Measurements from ENCODE around the gene DSCAML1.

Gene DSCAML1

DNA sequence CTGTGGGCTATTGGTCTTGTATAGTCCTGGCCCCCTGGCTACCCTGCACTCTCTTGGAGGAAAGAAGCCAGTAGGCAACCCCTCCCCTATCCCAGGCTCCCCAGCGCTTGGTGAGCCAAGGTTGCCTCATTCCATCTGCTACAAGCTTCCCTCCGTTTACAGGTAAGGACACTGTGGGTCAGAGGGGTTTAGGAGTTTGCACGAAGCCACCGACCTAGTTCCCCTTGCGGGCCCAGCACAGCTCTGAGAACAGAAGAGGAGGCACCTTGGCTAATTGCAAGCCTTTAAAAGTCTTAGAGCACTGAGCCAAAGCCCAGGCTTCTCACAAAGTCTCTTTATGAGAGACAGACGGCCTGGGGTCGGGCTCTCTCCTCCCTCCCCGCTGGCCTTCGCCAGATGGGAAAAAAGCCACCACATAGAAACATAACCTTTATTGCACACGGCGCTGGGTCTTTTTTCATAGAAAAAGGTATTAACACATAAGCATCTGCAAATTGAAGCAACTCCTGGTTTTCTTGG lies 369.6 kb downstream of the DSCAML1 start:
- no peak for DNase-seq
- Histone ChIP-seq H3K79me1 (ENCODE audit: low read length) (no peaks in the 10 kb centered on the region), H2AFZ (ENCODE audit: insufficient read depth, low read length, poor library complexity) (no peak overlapping the region), H3K79me2 (ENCODE audit: control insufficient read depth, insufficient read depth, low read length, poor library complexity) (no peaks in the 10 kb centered on the region), H3K4me3 (ENCODE audit: low read depth, low read length) (no peak overlapping the region), H2AK5ac (ENCODE audit: low read length) (no peak overlapping the region), H3K9me3 (ENCODE audit: insufficient read depth, low read depth, low read length) (no peaks in the 10 kb centered on the region), H3K9ac (ENCODE audit: low read length) (no peak overlapping the region), H3K18ac (ENCODE audit: low read length) (no peak overlapping the region), H4K91ac (ENCODE audit: low read depth, low read length) (no peak overlapping the region), H2BK5ac (ENCODE audit: low read depth, low read length, poor library complexity) (no peak overlapping the region), H3K36me3 (ENCODE audit: control insufficient read depth in 1 of 2, insufficient read depth in 2 of 2, low read length in 2 of 2) (no peaks in the 10 kb centered on the region), H3K4me2 (ENCODE audit: low read length) (no peak overlapping the region), H4K12ac (ENCODE audit: low read depth, low read length) (no peak overlapping the region), H3K14ac (ENCODE audit: low read length) (no peak overlapping the region), H4K8ac (ENCODE audit: low read depth, low read length) (no peak overlapping the region), H3K4me1 (ENCODE audit: control insufficient read depth in 1 of 2, insufficient read depth in 2 of 2, low read length in 2 of 2) (no peaks in the 10 kb centered on the region), H3K27me3 (ENCODE audit: insufficient read depth, low read length) (no peaks in the 10 kb centered on the region), H2BK120ac (ENCODE audit: insufficient read depth, low read length, poor library complexity) (no peak overlapping the region), H3K4ac (ENCODE audit: low read depth, low read length) (no peak overlapping the region), H3K27ac (ENCODE audit: low read depth, low read length) (no peak overlapping the region), H2BK12ac (ENCODE audit: low read length) (no peak overlapping the region), H3K23ac (ENCODE audit: low read length) (no peak overlapping the region)
- no CpG with 5 or more reads among the region's 11 CpGs for WGBS (ENCODE audit: extremely low coverage, insufficient coverage, insufficient read length)

- Histone ChIP-seq H2BK12ac (ENCODE audit: low read length) (no peak overlapping the region), H3K4ac (ENCODE audit: low read depth, low read length) (no peak overlapping the region), H3K4me1 (ENCODE audit: control insufficient read depth in 1 of 2, insufficient read depth in 2 of 2, low read length in 2 of 2) (no peaks in the 10 kb centered on the region), H2AFZ (ENCODE audit: insufficient read depth, low read length, poor library complexity) (no peak overlapping the region), H3K9me3 (ENCODE audit: insufficient read depth, low read depth, low read length) (no peaks in the 10 kb centered on the region), H4K12ac (ENCODE audit: low read depth, low read length) (no peak overlapping the region), H2AK5ac (ENCODE audit: low read length) (no peak overlapping the region), H3K4me2 (ENCODE audit: low read length) (no peak overlapping the region), H3K23ac (ENCODE audit: low read length) (no peak overlapping the region), H3K36me3 (ENCODE audit: control insufficient read depth in 1 of 2, insufficient read depth in 2 of 2, low read length in 2 of 2) (no peaks in the 10 kb centered on the region), H3K14ac (ENCODE audit: low read length) (no peak overlapping the region), H3K4me3 (ENCODE audit: low read depth, low read length) (no peak overlapping the region), H3K18ac (ENCODE audit: low read length) (no peak overlapping the region), H3K27ac (ENCODE audit: low read depth, low read length) (no peak overlapping the region), H2BK5ac (ENCODE audit: low read depth, low read length, poor library complexity) (no peak overlapping the region), H3K27me3 (ENCODE audit: insufficient read depth, low read length) (no peaks in the 10 kb centered on the region), H3K9ac (ENCODE audit: low read length) (no peak overlapping the region), H4K91ac (ENCODE audit: low read depth, low read length) (no peak overlapping the region), H3K79me1 (ENCODE audit: low read length) (no peaks in the 10 kb centered on the region), H2BK120ac (ENCODE audit: insufficient read depth, low read length, poor library complexity) (no peak overlapping the region), H3K79me2 (ENCODE audit: control insufficient read depth, insufficient read depth, low read length, poor library complexity) (no peaks in the 10 kb centered on the region), H4K8ac (ENCODE audit: low read depth, low read length) (no peak overlapping the region)
- DNase-seq: no peak
- no CpG with 5 or more reads among the region's 7 CpGs for WGBS (ENCODE audit: extremely low coverage, insufficient coverage, insufficient read length)
Measured at GRCh38 chr11:117426941-117427340, 370.1 kb downstream of the DSCAML1 start.

DNA sequence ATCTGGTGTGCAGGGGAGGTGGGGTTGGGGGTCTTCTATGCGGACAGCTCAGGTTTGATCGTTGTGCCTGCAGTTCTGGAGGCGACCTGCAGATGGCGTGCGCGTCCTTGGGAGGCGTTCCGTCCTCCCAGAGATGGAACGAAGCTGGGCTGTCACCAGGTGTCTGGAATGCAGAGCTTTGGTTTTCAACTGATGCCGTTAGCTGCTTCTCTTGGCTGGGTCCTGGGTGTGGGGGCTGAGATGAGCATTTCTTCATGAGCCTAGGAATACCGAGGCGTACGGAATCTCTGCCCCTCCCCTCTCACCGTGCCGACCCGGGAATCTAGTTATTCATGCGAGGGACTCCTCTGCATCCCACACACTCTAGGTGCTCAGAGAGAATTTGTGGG lies 370.7 kb downstream of the DSCAML1 start:
- DNase-seq: peak; percentile 27 to 82
- no peak overlapping the region for H3K14ac ChIP-seq (ENCODE audit: low read length)
- no peak overlapping the region for H4K12ac ChIP-seq (ENCODE audit: low read depth, low read length)
- no peak overlapping the region for H2AFZ ChIP-seq (ENCODE audit: insufficient read depth, low read length, poor library complexity)
- no peak overlapping the region for H3K4ac ChIP-seq (ENCODE audit: low read depth, low read length)
- no peak overlapping the region for H3K4me3 ChIP-seq (ENCODE audit: low read depth, low read length)
- H3K27ac ChIP-seq (ENCODE audit: low read depth, low read length): no peak overlapping the region
- WGBS (ENCODE audit: extremely low coverage, insufficient coverage, insufficient read length): no CpG with 5 or more reads among the region's 17 CpGs
- H2BK5ac ChIP-seq (ENCODE audit: low read depth, low read length, poor library complexity): no peak overlapping the region
- H3K9me3 ChIP-seq (ENCODE audit: insufficient read depth, low read depth, low read length): no peaks in the 10 kb centered on the region
- H2BK120ac ChIP-seq (ENCODE audit: insufficient read depth, low read length, poor library complexity): no peak overlapping the region
- no peaks in the 10 kb centered on the region for H3K27me3 ChIP-seq (ENCODE audit: insufficient read depth, low read length)
- H3K36me3 ChIP-seq (ENCODE audit: control insufficient read depth in 1 of 2, insufficient read depth in 2 of 2, low read length in 2 of 2): no peaks in the 10 kb centered on the region
- no peak overlapping the region for H4K8ac ChIP-seq (ENCODE audit: low read depth, low read length)
- H2AK5ac ChIP-seq (ENCODE audit: low read length): no peak overlapping the region
- H3K9ac ChIP-seq (ENCODE audit: low read length): no peak overlapping the region
- H3K18ac ChIP-seq (ENCODE audit: low read length): no peak overlapping the region
- no peaks in the 10 kb centered on the region for H3K79me1 ChIP-seq (ENCODE audit: low read length)
- H3K23ac ChIP-seq (ENCODE audit: low read length): no peak overlapping the region
- no peaks in the 10 kb centered on the region for H3K79me2 ChIP-seq (ENCODE audit: control insufficient read depth, insufficient read depth, low read length, poor library complexity)
- H2BK12ac ChIP-seq (ENCODE audit: low read length): no peak overlapping the region
- no peak overlapping the region for H4K91ac ChIP-seq (ENCODE audit: low read depth, low read length)
- H3K4me2 ChIP-seq (ENCODE audit: low read length): no peak overlapping the region
- H3K4me1 ChIP-seq (ENCODE audit: control insufficient read depth in 1 of 2, insufficient read depth in 2 of 2, low read length in 2 of 2): no peaks in the 10 kb centered on the region

GRCh38 chr11:117425679-117426296 lies 371.2 kb downstream of the DSCAML1 start:
- no CpG with 5 or more reads among the region's 13 CpGs for WGBS (ENCODE audit: extremely low coverage, insufficient coverage, insufficient read length)
- no peaks in the 10 kb centered on the region for H3K36me3 ChIP-seq (ENCODE audit: control insufficient read depth in 1 of 2, insufficient read depth in 2 of 2, low read length in 2 of 2)
- no peak overlapping the region for H3K14ac ChIP-seq (ENCODE audit: low read length)
- H3K18ac ChIP-seq (ENCODE audit: low read length): no peak overlapping the region
- no peaks in the 10 kb centered on the region for H3K79me2 ChIP-seq (ENCODE audit: control insufficient read depth, insufficient read depth, low read length, poor library complexity)
- H3K4me1 ChIP-seq (ENCODE audit: control insufficient read depth in 1 of 2, insufficient read depth in 2 of 2, low read length in 2 of 2): no peaks in the 10 kb centered on the region
- no peak overlapping the region for H2BK12ac ChIP-seq (ENCODE audit: low read length)
- DNase-seq: no peak
- no peak overlapping the region for H3K27ac ChIP-seq (ENCODE audit: low read depth, low read length)
- H3K4me2 ChIP-seq (ENCODE audit: low read length): no peak overlapping the region
- H2BK120ac ChIP-seq (ENCODE audit: insufficient read depth, low read length, poor library complexity): no peak overlapping the region
- H3K79me1 ChIP-seq (ENCODE audit: low read length): no peaks in the 10 kb centered on the region
- H3K9ac ChIP-seq (ENCODE audit: low read length): no peak overlapping the region
- no peak overlapping the region for H4K8ac ChIP-seq (ENCODE audit: low read depth, low read length)
- H4K12ac ChIP-seq (ENCODE audit: low read depth, low read length): no peak overlapping the region
- H4K91ac ChIP-seq (ENCODE audit: low read depth, low read length): no peak overlapping the region
- H2BK5ac ChIP-seq (ENCODE audit: low read depth, low read length, poor library complexity): no peak overlapping the region
- H2AK5ac ChIP-seq (ENCODE audit: low read length): no peak overlapping the region
- H3K4ac ChIP-seq (ENCODE audit: low read depth, low read length): no peak overlapping the region
- H2AFZ ChIP-seq (ENCODE audit: insufficient read depth, low read length, poor library complexity): no peak overlapping the region
- no peaks in the 10 kb centered on the region for H3K27me3 ChIP-seq (ENCODE audit: insufficient read depth, low read length)
- H3K4me3 ChIP-seq (ENCODE audit: low read depth, low read length): no peak overlapping the region
- no peak overlapping the region for H3K23ac ChIP-seq (ENCODE audit: low read length)
- H3K9me3 ChIP-seq (ENCODE audit: insufficient read depth, low read depth, low read length): no peaks in the 10 kb centered on the region
